ENCODE measurements around the gene ASRGL1.

Gene ASRGL1

DNA sequence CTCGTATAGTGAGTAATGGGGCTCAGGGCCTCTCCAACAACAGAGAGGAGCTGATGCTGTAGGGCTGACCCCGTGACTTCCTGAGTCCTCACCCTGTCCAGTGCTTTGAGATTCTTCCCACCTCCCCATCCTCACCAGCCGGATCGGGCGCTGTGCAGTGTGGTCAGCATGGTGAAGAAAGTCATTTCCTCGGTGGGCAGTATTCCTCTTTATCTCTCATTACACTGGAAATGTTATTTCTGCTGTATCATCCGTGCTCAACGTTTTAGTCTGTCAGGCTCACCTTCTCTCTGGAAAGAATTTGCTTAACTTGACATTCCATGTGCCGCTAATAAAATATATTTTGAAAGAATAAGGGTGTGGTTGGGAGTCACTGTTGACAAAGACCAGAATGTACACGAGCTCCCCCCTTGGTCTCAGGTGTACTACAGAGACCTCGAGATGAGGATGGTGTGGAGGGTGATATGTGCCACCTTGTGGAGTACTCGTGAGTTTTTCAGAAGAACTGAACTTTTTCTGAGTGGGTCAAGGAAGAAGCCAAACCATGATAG, 55.9 kb downstream of the ASRGL1 start:
- no peak for DNase-seq (ENCODE audit: low read depth, low spot score)

DNA sequence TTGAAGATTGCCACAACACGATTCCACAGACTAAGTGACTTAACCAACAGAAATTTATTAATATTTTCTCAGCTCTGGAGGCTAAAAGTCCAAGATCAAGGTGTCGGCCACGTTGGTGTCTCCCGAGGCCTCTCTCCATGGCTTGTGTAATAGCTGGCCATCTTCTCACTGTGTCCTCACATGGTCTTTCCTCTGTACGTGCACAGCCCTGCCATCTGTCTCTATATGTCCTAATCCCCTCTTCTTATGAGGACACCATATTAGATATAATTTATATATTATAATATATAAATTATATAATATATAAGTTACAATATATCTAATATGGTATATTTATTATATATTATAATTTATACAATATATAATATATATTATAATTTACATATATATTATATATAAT, 56.5 kb downstream of the ASRGL1 start:
- DNase-seq (ENCODE audit: low read depth, low spot score), result no peak

DNA sequence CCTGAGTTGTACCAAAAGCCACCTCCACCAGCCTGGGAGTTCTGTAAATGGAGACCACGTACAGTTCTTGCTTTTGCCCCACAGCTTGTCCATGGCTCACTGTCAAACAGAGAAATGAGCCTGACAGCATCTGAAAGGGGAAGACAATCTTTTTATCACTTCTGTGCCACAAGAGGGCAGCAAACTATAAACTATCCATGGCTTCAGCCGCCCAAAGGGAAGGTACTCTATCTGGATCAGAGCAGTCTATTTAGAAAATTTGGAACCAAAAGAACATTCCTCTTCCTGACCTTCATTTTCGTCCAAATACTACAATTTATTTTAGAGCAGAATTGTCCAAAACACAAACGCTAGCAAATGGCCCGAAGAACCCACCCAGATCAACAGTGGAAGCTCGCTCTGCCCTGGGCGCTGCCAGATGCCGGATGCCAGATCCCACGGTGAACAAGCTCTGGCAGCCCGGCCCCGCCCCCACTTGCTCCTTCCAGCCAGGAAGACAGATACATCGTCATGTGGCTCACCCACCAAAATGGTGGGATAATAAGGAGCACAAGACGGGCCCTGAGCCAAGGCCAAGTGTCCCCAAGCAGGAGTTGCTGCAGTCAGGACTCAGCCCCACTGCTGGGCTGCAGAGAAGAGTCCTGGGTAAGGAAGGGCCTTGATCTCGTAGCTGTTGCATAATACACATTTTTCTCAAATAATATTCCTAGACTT, 57.7 kb downstream of the ASRGL1 start:
- DNase-seq (ENCODE audit: low read depth, low spot score), result no peak

DNA sequence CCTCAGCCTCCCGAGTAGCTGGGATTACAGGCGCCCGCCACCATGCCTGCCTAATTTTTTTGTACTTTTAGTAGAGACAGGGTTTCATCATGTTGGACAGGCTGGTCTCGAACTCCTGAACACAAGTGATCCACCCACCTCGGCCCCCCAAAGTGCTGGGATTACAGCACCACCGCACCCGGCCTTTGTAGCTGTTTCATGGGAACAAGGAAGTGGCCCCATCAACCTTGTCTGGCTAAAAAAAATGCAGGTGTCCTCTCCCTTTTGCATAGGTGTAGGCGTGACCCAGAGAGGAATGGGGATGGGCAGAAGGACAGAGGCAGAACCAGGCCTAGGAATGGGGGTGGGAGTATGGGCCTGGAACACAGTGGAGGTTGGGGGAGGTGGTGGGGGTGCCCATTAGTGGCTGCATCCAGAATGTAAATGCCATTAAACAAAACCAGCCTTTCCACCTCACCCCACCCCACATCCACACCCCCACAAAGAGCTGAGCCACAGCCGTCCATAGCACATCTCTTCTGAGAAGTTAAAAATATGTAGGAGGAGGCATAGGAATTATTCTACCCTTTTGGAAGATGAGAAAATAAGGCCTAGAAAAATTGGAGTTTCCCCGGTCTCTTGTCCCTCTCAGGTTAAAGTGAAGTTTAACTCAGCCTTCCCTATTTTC, 58.8 kb downstream of the ASRGL1 start:
- no peak for DNase-seq (ENCODE audit: low read depth, low spot score)

DNA sequence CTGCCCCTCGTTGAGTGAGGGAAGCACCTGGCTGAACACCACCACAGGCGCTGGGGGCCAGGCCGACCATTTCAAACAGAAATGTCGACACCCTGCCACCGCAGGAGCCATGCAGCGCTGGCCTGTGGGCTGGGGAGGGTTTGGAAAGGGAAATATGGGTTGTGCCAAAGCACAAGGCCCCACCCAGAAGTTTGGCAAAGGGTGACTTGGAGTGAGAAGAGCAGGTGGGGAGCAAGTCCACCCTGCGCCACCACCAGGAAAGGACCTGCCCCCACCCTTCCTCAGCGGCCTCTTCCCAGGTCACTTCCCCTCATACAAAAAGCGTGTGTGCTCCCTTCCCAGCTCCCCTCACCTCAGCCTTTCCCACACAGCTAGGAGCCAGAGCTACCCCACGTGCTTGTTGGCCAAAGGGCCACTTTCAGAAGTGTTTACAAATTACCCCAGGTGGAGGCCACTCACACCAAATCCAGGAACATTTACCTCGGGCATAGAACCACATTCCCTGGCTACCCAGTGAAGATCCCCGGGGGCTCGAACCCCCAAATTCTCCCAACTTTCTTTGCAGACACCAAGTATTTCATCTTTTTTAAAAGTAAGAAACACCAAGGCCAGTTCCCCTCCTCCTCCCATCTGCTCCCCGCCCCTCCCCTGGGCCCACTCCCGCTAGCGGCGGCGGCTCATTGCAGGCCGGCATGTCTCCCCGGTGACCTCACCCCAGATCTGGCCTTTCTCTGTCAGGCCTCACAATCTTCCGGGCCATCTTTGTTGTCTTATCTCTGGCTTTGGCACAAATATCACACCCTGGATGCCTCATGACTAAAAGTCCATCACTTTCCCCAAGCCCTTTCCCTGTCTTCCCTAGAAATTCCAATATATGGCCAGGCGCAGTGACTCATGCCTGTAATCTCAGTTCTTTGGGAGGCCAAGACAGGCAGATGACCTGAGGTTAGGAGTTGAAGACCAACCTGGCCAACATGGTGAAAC, 61.1 kb downstream of the ASRGL1 start:
- DNase-seq (ENCODE audit: low read depth, low spot score), result no peak

DNA sequence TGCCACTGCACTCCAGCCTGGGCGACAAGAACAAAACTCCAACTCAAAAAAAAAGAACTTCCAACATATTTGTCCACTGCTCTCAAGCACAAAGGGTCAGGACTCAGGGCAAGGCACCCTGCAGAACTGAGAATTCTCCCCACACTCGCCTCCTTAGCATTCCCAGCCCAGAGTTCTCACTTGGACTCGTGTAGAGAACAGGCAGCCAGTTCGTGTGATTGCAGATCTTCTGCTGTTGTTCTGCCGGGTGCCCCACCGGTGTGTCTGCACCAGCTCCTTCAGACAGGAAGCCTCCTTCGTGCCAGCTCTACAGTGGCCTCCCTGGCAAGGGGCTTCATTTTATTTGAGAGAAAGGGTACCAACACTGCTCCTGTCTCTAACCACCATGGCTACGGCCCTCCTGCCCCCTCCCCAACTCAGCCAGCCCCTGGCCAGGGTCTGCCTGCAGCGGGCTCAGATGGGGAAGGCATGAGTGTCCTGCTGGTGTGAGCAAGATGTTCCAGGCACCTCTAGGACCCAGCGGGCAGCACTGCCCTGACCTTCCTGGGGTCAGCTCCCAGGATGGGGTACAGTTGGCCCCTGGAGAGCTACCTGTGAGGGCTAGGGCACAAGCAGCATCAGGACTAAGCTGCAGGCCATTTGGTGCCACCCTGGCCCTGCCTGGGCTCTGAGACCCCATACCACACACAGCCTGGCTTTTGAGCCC, 62.1 kb downstream of the ASRGL1 start:
- DNase-seq (ENCODE audit: low read depth, low spot score), result no peak

DNA sequence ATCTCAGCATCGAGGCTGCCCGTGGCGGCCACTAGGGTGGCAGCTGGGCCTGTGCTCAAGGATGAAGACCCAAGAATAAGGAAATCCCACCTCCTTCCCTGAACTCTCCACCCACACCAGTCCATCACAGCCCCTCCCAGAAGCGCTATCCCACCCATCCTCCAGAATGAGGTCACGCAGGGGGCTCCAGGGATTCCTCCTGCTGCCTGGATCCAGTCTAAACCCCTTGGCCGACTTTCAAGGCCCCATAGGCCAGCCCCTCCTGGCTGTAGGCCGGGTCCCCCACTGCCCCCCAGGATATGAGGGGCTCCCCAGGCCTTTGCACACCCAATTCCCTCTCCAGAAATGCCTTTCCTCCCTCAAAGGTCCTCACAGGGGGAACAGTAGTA, 62.6 kb downstream of the ASRGL1 start:
- DNase-seq (ENCODE audit: low read depth, low spot score), result no peak

DNA sequence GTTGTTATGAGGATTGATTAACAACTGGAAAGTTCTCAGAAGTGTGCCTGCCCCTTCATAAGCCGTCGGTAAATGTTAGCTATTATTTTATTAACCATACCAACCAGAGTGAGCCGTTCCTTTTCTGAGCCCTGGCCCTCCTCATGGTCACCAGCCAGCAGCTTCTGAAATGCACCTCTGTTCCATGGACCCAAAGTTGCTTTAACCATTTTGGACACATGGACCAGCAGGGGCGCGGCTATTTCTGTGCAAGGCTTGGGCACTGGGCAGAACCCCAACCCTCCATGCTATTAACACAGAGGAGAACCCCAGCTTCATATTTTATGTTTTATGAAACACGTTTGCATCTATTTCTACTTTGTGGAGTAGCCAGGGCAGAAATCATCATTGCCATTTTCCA, 63.0 kb downstream of the ASRGL1 start:
- DNase-seq (ENCODE audit: low read depth, low spot score), result no peak

DNA sequence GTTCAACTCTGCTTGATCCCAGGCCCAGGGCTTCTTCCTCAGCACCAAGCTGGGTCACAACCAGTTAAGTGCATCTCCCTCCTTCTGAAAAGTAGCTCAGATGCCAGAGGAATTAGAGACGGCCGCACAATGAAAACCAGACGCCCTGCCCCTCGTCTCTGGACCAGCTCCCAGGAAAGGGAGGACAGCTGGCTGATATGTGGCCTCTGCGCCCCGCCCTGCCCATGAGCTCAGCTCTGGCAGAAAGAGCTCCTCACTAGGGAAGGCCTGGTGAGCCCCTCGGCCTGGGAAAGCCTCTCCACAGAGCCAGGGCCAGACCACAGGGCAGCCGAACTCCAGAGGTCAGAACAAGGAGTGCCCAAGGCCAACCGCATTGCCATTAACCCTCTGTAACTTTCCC, 63.5 kb downstream of the ASRGL1 start:
- DNase-seq (ENCODE audit: low read depth, low spot score), result no peak

DNA sequence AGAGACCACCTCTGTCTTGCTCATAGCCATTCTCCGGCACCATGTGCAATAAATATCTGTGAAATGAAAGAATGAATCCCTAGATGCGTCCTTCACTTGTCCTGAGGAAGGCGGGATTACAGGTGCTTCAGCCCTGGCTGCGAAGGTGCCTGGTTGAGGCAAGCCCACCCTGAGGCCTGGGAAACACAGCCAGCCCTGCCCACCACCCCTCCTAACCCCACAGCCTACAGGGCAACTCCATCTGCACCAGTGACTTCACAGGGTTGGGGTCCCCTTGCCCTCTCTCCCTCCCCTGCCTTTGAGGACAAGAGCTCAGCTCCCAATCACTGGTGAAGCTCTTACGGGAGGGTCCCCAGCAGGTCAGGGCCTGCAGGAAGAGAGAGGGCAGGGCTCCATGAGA, 64.1 kb downstream of the ASRGL1 start:
- no peak for DNase-seq (ENCODE audit: low read depth, low spot score)

DNA sequence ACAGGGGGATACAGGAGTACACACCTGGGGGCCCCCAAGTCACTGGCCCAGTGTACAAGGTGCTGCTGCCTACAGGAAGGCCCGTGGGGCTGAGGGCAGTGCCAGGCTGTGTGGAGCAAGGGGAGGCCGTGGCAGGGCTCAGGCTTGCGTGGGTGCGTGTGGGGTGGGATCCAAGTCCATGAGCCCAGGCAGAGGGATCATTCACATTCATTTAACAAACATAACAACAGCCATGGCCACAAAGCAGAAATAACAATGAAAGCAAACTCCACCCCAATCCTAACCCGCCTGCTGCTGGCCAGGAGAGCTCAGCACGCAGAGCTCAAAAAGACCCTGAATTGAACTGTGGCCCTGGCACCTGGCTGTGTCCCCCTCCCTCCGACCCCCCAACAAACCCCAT, 64.6 kb downstream of the ASRGL1 start:
- DNase-seq (ENCODE audit: low read depth, low spot score), result no peak

DNA sequence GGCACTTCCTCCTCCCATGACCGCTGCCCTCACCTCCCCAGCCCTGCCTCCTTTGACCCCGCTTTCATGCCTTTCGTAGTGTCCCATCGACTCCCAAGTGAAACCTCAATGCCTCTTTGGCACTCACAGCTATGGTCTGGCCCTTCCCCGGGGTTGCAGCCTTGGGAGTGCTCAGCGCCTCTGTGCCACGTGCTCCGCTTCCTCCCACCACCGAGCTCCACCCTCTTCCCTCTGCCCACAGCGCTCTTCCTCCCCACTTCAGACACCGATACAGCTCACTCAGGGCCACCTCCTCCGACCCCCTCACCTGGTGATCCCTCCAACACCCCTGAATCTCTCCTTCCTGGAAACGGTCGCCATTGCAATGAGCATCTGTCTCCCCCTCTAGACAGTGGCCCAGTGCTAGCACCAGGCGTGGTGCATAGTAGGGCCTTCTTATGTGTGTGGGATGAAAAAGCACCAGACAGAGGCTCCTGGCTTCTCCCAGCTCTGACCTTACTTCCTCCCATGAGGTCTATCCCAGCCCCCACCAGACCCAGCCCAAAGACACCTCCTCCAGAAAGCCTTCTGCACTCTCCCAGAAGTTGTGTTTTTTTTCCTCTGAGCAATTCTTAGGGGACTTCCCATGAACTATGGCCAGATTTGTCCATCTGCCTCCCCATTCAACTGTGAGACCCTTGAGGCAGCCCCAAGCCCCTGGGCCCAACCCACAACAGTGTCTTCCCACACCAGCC, 65.1 kb downstream of the ASRGL1 start:
- peak; percentile 27 for DNase-seq (ENCODE audit: low read depth, low spot score)

DNA sequence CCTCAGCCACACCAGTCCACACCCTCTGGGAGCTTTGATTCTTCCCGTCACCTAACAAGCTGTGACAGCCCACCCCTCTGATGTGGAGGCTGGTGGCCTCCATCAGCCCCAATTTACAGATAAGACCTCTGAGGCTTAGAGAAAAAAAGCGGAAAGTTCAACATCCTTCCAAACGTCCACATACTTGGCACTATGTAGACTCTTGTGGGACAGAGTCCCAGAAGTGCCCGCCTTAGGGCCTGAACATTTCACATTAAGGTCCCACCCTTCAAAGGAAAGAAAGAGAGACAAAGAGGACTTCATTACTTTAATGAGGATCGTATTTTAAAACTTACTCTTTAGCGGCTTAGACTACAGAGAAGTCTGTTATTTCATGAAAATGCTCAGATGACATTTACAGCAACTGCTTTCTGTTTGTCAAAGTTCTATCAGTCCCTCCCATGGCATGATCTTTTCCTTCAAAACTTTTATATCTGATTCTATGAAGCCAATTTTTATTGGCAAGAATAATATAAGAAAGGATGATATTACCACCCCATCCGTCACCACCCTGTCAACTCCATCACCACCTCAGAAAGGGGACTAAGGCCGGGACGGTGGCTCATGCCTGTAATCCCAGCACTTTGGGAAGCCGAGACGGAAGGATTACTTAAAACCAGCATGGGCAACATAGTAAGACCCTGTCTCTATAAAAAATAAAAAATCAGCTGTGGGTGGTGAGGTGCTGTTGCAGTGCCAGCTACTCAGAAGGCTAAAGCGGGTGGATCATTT, 65.9 kb downstream of the ASRGL1 start:
- DNase-seq (ENCODE audit: low read depth, low spot score), result no peak

DNA sequence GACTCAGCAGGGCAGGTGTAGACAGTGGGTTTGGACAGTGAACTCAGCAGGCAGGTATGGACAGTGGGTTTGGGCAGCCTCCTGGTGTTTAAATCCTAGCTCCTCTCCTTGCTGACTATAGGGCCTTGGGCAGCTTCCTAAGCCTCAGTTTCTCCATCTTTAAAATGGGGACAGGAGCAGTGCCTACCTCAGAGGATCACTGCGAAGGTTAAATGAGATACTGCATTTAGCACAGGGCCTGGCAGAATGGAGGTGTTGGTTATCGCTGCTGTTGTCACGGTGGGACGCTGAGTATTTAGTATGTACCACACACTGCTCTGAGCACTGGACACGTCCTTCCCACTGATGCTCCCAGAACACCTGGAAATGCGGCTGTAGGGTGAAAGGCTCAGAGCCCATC, 67.2 kb downstream of the ASRGL1 start:
- DNase-seq (ENCODE audit: low read depth, low spot score), result no peak

DNA sequence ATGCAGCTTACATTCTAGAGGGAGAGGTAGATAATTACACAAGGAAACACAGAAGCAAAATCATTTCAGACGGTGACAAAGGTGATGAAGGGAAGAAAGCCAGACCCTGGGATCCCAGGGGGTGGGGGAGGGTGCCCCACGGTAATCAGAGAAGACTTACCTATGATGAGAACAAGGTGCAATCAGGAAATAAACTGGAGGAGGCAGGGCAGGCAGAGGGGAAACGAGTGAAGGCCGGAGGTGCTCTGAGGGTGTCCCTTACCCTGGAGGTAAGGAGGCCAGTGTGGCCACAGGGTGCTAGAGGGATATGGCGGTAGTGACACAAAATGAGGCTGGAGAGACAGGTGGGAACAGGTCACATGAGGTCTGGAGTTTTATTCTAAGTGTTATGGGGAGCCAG, 67.7 kb downstream of the ASRGL1 start:
- DNase-seq (ENCODE audit: low read depth, low spot score), result no peak

DNA sequence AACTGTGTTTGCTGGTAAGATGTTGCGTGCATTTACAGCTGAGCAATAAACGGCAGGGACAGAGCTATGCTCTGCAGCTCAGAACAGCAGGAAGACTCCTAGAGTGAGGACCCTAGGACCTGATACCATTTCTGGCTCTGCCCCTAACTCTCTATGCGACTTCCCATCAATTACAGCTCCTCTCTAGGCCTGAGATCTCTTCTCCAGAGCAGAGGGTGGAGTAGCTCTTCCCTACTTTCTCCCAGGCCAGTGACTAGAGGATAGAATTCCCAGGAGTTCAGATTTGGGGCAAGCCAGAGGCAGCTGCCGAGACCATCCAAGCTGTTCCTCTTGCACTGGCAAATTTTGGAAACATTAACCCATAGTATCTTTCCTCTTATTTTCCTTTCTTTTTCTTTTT, 68.8 kb downstream of the ASRGL1 start:
- no peak for DNase-seq (ENCODE audit: low read depth, low spot score)

DNA sequence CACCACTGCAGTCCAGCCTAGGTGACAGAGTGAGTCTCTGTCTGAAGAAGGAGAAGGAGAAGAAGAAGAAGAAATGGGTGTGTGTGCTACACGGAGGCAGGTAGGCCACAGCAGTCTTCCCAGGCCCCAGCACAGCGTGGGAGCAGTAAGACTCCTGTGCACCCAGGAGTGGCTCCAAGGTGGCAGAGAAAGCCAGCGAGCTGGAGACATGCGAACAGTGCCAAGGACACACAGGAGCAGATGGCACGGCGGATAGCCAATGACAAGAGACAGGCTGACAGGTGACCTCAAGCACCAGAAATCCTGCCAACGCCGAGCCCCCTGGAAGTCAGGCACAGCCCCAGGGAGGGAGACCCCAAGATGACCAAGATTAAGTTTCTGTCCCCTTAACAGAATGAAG, 72.6 kb downstream of the ASRGL1 start:
- DNase-seq (ENCODE audit: low read depth, low spot score), result no peak

DNA sequence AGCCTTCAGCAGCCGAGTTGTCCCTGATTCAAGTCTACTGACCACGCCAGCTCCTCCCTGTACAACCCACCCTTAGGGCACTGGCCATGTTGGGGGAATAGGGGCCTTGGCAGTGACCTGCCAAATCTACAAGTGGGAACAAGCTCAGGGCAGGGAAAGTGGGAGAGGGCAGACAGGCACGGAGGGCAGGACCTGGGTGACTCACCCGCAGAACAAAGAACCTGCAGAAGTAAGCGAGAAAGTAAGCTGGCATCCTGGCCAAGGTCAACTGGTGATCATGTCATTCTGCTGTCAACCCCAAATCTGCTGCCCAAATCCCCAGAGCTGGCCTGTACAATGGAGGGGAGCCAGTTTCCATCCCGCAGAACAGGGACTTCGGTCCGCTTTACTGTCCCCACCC, 73.7 kb downstream of the ASRGL1 start:
- no peak for DNase-seq (ENCODE audit: low read depth, low spot score)

DNA sequence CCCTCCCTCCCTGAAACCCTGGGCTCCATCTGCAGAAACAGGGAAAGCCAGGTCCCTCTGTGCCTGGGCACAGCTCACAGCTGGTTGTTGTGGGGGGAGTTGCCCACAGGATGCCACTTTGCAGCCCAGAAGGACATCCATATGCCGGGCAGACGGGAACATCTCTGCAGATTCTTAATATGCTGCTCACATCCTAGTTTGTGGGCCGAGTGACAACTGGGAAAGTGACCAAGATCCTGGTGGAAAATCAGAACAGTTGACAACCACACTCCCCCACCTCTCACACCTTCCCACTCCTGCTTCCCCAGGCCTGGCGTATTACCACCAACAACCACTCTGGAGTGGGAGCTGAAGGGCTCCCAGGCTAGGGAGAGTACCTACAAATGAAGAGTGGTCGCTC, 74.3 kb downstream of the ASRGL1 start:
- DNase-seq (ENCODE audit: low read depth, low spot score), result no peak

DNA sequence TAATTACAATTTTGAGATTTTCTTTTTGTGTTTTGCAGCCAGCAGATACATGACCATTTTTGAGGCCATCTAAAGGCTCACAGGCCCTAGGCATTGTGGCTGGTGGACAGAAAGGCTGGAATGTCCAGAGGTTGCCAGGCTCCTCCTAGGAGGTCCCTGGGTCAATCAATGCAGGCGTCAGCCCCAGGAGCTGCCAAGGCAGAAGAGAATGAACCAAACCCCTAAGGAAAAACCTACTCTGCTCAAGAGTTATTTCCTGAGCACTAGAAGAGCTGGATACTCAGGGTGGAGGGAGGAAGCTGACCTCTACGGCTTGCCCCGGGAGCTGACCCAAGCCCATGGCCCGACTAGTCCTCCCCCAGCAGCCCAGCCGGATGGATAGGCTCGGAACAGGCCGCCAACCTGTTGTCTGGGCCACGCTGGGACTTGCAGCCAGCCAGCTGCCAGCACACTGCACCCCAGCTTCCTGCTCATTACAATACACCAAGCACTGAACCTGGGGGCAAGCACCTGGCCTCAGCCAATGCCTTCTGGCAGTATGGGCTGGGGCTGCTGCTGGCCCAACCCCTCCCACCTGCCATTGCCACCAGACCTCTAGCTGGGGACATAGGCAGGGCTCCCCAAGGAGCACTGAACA, 75.9 kb downstream of the ASRGL1 start:
- no peak for DNase-seq (ENCODE audit: low read depth, low spot score)

All from activated naive CD8-positive, alpha-beta T cell treated with anti-CD3 and anti-CD28 coated beads, Interleukin-2, amount 50 U/mL, for 16 hours (primary cell).